Embryonic facial prominence (tissue), 1 donor: ENCODE measurements around the gene XRCC5.
A peak's percentile ranks its signal among the peaks of the same experiment; 100 is the strongest.

Experiments used
- DNase-seq: peaks from one replicate; pipeline ENCODE4 v3.0.0-alpha.2; 2016; ENCODE audit errors: extremely low spot score

XRCC5 gene

DNA sequence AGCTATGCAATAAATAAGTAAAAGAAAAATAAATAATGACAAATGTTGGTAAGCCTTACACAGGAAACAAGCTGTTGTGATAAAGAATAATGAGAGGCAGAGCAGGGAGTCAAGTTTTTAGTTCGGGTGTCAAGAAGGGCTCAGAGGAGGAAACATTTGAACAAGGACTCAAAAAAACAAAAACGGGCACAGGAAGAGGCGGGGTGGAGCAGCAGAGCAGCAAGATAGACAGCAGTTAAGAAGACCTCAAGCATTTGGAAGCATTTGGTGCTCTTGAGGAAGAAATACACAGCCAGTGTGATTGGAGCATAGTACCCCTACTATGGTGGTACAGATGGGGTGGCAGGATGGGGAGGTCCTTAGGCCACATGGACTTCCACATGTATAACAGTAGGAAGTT is 24.6 kb upstream of the XRCC5 start:
- no peak for DNase-seq

DNA sequence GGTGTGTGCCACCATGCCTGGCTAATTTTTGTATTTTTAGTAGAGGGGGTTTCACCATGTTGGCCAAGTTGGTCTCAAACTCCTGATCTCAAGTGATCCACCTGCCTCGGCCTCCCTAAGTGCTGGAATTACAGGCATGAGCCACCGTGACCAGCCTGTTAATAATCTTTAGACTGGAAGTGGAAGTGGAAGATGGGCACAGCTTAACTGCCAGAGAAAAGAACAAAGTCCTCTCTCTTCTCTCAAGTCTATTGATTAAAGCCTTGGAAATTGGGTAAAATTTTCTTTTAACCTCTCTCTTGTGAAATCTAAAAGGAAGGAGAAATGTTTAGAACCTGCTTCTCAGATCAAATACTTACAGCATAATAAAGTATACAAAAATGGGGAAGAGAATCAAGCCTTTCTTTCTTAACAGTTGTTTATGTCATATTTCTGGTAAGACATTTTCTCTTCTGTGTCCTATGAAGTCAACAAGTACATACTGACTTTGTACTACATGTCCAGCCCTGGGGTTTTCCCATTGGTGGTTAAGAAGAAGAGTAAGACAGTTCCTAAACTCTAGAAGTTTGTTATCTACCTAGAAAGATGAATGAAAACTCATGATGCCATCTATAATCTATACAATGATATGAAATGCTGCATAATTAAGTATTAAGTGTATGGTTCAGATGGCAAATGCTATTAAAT is 22.8 kb upstream of the XRCC5 start:
- DNase-seq = no peak

DNA sequence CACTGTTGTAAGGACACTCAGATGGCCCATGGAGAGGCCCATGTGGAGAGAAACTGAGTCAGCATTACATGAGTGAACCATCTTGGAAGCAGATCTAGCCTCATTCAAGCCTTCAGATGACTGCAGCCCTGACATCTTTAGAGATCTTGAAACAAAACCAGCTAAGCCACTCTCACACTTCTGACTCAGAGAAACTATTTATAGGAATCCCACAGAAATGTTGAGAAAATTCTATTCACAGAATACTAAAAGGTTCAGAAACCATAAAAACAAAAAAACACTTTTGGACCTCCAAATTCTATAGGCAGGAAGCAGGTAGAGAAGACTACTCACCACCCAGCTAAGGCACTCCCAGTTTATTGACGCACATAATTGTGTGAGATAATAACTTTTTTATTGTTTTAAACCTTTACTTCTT is 18.8 kb upstream of the XRCC5 start:
- no peak for DNase-seq

DNA sequence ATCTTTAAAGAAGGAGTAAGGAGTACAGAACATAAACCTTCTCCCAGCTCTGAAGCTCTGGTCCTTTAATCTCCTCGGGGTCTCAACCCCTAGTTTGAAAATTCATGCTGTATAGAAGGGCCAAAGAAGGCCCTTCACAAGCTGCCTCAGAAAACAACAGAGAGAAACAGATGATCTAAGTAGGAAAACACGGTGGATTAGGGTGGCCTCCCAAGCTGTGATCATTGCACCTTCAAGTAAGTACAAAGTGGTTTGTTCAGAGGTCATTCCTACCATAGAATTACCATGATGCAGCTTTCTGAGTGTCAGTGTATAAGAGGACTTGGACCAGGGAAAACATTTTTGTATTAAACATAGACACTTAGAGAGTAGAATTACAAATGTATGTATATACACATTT is 16.5 kb upstream of the XRCC5 start:
- no peak for DNase-seq

DNA sequence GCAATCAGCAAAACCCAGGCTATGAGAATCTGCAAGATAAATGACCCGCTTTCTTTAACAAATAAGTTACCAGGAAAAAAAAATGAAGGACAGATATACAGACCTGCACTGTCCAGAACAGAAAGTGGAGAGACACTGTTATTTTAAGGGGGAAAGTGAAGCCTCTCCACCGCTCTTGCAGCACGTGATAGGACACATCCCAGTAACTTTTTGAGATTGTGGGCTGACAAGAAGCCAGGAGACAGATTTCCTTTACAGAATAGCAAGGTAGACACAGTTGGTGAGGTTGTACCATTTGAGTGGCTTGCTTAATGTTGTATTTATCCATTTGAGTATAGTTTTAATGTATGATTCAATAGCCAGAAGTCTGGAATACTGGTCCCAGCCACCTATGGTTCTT is 14.4 kb upstream of the XRCC5 start:
- no peak for DNase-seq

DNA sequence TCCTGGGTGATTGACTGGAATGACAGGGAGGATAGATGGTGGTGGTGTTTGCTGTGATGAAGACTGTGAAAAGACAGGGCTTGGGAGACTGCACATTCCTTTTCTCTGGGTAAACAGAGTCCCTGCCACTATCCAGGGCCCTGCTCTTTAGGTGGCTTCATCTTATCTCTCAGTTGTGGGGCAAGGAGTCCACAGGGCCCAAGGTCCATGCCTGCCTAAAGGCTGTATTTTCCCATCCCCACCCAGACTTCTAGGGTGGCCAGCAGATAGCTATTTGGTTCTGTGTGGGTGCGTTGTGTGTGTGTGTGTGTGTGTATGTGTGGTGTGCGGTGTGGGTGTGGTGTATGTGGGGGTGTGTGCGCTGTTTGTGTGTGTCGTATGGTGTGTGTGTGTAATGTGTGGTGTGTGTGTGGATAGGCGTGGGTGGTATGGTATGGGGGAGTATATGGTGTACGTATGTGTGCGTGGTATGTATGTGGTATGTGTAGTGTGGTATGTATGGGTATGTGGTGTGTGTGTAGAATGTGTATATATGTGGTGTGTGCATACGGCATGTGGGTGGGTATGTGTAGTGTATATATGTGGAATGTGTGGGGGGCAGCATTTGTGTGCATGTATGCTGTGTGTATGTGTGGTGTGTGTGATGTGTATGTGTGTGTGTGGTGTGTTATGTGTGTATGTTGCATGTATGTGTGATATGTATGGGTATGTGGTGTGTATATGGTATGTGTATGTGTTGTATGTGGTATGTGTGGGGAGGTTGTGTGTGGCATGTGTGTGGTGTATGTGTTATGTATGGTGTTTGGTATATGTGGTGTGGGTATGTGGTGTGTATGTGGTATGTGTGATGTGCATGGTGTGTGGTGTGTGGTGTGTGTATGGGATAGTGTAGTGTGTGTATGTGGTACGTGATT is 10.5 kb upstream of the XRCC5 start:
- DNase-seq = no peak

DNA sequence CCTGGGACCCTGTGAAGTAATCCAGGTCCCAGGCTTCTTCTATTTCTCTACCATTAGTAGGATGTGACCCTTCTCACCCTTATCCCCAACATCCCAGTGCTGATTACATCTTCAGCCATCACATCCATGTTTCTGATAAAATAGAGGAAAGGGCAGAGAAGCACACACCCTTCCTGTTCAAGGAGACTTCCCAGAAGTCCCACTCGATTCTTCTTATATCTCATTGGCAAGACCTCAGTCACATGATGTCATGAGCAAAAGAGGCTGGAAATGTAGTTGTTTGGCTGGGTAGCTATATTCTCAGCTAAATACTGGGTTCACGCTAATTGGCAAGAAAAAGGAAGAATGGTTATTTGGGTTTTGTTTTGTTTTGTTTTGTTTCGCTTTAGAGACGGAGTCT is 8.0 kb upstream of the XRCC5 start:
- DNase-seq = no peak

DNA sequence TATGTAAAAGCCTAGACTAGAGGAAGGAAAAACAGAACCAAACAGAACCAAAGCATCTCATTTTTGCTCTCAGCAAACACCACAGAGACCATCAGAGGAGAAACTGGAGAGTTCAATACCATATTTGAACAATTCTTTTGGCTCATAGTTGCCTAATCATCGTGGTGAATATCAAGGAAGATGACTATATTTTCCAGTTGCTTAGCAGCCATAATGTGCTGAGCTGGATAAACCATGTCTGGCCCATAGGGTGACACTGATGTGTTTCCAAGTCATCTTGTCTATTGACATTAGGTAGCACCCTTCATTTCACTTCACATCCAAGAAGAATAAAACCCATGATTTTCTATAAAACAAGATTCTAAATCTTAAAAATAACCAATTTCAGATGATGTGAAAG is 5.9 kb upstream of the XRCC5 start:
- DNase-seq = no peak

DNA sequence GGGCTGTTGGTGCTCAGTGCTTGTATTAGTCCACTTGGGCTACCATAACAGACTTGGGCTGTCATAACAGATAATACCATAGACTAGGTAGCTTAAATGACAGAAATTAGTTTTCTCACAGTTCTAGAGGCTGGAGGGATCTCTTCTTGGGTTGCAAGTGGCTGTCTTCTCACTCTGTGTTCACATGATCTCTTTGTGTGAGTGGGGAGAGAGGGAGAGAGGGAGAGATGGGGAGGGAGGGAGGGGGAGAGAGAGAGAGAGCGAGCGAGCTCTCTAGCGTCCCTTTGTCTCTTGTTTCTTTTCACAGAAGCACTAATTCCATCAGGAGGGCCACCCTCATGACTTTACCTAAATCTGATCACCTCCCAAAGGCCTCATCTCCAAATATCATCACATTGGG is 4.5 kb upstream of the XRCC5 start:
- DNase-seq = no peak

DNA sequence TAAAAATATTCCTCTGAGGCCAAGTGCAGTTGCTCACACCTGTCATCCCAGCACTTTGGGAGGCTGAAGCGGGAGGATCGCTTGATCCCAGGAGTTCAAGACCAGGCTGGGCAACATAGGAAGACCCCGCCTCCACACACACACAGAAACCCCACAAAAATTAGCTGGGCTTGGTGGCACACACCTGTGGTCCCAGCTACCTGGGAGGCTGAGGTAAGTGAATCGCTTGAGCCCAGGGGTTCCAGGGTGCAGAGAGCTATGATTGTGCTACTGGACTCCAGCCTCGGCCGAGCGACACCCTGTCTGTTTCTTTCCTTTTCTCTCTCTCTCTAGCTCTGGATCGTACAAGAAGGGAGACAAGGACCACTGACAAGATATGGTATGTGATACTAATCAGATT is 1.8 kb upstream of the XRCC5 start:
- DNase-seq = no peak

DNA sequence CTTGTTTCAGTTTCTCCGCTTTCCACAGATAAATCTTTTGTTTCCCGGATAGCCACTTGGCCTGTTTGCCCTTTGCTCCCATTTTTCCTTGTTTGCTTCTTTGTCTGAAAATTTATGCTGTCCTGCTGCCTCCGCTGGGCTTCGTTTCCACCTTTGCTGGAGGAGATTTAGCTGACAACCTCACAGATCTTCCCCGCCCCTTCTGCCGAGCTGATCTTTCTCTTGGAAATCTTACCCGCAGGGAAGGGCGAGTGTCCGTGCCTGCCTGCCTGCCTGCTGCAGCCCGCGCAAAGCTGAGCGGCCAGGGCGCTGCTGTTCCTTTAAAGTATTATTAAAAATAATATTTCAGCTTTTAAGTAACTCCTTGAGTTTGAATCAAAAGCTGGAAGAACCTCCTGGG is 1.4 kb upstream of the XRCC5 start:
- DNase-seq = no peak

DNA sequence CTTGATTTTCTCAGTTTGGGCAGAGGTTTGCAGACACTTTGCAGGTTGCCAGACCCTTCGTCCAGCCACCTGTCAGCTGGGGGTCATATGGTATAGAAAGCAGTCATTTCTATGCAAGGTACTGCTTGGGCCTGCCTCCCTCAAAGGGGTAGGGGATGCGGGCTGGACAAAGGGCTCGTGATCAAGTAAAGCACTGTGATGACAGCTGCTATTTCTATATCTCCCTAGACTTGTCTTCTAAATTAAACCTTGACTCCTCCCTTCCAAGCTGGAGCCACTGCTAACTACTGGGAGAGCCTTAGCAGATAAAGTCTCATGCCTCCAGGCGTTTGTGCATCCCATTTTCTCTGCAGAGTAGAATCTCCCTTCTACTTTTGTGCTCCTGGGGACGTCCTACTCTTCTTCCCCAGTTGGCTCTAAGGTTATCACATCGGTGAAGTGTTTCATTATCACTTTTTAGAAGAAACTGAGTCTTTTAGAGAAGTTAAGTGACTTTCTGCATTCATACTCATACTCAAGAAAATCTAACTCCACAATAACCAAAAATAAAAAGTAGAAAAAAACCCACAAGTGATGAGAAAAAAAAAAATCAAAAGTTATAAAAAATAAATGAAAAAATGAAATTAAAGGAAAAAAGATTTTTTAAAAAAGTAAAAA is 710 bp upstream of the XRCC5 start:
- no peak for DNase-seq

DNA sequence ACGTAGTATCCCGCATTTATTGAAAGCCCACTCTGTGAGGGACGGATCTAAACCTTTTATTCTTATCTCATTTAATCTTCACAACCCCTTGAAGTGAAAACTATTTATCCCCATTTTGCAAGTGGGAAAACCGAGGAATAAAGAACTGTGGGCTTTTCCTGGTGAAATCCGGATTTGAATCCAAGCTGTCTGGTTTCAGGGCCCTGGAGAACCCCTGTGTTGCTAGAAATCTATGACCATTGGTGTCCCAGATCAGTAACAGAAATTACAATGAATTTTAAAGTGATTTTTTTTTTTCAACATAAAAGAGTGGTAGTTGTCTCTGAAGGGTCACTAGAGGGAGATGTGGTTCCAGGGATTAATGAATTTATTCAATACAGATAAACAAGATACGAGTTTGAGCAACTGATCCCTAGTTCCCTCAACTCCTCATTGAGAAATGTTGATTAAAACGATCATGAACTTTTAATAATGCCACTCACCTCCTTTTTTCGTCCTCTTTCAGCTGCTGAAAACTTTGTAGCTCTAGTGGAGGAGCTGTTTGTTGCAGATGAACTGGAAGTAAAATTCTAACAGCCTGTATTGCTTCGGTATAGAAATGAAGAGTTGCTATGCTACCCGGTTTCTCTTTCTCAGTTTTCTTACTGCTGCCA is 940 bp downstream of the XRCC5 start:
- DNase-seq = peak; percentile 22

DNA sequence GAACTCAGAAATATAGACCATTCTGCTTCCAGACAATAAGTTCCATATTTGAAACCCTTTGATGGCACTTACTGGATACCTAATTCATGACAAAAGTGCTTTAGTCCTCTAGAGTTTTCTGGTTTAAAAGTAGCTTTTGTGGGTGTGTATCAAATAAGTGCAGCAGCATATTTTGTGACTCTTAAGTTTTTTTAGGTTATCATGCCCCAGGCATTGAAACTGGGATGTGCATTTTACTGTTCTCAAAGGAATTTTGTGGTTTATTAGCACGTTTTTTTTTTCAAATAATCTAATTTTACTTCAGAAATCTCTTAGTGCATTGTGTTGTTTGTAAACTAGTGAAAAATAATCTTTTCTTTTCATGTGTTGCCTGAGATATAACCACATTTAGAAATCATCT is 1.5 kb downstream of the XRCC5 start:
- no peak for DNase-seq

DNA sequence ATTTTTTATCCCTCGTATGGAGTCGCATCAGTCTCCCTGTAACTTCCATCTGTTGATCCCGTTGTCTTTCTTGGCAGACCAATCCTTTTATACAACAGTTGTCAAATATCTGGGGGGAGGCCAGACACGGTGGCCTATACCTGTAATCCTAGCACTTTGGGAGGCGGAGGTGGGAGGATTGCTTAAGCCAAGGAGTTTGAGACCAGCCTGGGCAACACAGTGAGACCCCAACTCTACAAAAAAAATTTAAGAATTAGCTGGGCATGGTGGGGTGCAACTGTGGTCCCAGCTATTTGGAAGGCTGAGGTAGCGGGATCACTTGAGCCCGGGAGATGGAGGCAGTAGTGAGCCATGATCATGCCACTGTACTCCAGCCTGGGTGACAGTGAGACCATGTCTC is 2.0 kb downstream of the XRCC5 start:
- DNase-seq = no peak

DNA sequence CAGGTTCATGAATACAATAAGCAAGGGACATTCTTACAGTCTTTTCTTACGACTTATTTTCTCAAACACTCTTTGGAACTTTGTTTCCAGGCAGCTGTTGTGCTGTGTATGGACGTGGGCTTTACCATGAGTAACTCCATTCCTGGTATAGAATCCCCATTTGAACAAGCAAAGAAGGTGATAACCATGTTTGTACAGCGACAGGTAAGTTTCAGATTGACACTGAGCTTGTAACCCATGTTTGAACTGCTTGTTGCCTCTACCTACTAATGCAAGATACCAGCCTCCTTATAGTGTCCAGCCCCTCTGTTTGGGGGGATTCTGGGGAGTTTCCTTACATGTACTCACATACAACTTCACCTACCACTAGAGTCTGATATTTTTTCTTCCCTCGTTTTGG is 3.8 kb downstream of the XRCC5 start:
- DNase-seq = no peak

DNA sequence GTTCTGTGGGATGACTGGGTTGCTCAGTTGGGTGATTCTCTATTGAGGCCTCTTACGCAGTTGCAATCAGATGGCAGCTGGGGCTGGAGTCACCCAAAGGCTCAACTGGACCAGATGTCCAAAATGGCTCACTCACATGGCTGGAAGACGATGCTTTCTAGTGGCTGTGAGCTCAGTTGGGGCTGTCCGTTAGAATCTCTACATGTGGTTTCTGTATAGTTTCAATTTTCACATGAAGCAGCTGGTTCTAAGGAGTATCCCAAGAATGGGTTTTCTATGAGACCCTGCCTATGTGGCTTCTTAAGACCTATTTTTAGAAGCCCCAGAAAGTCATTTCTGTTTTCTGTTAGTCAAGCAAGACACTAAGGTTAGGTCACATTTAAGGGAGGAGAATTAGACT is 4.4 kb downstream of the XRCC5 start:
- no peak for DNase-seq

DNA sequence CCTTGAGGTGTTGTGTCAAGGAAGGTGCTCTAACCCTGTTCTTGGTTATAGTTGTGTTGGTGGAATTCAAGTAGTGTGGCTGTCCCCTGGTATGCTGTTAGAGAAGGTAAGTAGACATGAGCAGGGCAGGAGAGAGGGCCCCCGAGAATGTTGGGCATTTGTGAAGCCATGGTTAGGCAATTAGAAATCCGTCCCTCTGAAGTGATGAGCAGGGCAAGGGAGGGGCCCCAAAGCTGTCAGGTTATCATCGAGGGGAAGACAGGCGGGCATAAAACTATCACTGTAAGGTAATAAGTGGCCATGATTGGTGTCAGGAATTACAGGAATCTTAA is 5.2 kb downstream of the XRCC5 start:
- DNase-seq = no peak

DNA sequence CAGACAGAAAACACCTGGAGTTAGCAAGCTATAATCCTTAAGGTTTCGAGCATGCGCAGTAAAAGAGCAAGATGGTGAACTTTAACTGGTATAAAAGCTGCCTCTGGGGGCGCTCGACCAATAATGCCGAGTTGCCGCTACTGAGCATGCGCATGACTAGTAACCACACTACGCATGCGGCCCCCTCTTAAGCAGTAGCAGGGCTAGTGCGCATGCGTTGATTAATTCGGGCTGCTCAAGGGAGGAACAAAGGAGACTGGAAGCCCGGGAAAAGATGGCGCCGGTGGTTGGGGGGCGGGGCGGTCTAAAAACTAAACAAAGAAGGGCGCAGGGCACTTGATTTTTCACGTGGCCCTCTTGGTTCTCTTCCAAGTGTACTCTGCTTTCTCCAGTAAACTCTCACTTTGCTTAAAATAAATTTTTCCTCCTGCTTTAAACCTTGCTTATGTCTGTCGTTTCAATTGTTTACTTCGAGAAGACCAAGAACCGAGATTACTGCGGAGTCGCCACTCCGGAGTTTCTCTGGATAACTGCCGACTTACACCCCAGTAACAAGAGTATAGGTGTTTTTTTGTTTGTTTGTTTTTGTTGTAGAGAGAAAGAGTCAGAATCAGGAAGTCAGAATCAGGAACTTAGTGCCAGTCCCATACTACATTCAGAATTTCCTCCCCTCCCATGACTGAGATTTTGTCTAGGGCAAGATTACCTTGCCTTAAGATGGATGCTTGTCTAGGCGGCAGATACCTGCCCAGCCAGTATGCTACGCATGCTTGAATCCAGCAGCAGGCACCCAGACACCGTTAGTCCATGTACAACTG is 5.8 kb downstream of the XRCC5 start:
- DNase-seq = peak; percentile 99

DNA sequence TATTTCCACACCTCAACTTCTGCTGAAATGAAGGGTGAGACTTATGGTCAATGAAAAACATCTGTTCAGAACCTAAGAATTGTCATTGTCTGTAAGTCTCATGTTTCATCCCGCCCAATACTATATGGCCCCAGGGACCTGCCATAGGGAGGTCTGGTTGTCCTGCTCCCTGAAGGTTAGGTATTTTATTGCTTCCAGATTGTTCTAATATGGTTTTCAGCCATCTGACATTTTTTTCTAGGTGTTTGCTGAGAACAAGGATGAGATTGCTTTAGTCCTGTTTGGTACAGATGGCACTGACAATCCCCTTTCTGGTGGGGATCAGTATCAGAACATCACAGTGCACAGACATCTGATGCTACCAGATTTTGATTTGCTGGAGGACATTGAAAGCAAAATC is 7.3 kb downstream of the XRCC5 start:
- no peak for DNase-seq

DNA sequence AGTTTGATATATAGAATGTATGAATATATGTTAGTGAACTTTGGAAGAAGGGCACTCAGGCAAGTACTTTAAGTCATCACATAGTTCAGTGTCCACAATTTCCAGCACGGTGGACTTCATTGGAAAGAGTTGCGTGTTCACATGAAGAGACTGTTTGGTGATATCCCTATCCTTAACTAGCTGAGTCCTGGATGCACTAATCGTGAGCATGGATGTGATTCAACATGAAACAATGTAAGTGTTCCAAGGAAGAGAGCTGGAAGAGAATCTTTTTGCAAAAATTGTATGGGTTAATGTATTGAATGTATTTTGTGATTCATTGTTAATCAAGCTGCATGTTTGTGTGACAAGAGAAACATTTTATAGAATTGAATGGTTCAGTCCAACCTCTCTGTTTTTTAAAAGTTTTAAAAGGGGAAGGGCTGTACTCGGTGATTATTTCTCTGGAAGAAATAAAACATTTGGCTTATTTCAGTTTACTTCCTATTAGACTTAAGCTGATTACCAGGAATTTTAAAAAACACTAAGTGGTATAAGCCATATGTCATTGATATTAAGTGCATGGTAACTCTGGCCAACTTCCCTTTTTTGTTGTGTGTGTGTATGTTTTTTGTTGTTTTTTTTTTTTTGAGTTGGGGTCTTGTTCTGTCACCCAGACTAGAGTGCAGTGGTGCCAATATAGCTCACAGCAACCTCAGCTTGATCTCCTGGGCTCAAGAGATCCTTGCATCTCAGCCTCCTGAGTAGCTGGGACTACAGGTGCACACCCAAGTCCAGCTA is 8.6 kb downstream of the XRCC5 start:
- no peak for DNase-seq
